Endodermal cell (in vitro differentiated cells): Measurements from ENCODE around the gene KIF17. TPM values are rescaled to one million over a fixed set of nuclear protein-coding genes. Genes with fewer than 3 reads are reported as not detected.
A peak's percentile ranks its signal among the peaks of the same experiment; 100 is the strongest.

Experiments used
- DNase-seq: peaks from one replicate; pipeline ENCODE4 v3.0.0-alpha.2; 2017
- H3K27ac ChIP-seq: 2 replicates; pipeline ENCODE4 v1.5.1; 2013; ENCODE audit warnings: mild to moderate bottlenecking, low read depth, low read length, moderate library complexity
- H3K27me3 ChIP-seq: 2 replicates; pipeline ENCODE4 v1.6.1; 2013; ENCODE audit warnings: mild to moderate bottlenecking, low read length, moderate library complexity; ENCODE audit not compliant: insufficient read depth, control insufficient read depth, poor library complexity, severe bottlenecking
- H3K36me3 ChIP-seq: 2 replicates; pipeline ENCODE4 v1.7.0; 2013; ENCODE audit warnings: mild to moderate bottlenecking, low read length, moderate library complexity; ENCODE audit not compliant: control insufficient read depth, insufficient read depth
- H3K4me1 ChIP-seq: one replicate; pipeline ENCODE4 v1.7.0; 2013; ENCODE audit warnings: low read length; ENCODE audit not compliant: control insufficient read depth, insufficient read depth
- H3K4me3 ChIP-seq: 2 replicates; pipeline ENCODE4 v1.5.1; 2013; ENCODE audit warnings: mild to moderate bottlenecking, low read length, moderate library complexity
- H3K9ac ChIP-seq: 2 replicates; pipeline ENCODE4 v1.6.1; 2013; ENCODE audit warnings: mild to moderate bottlenecking, low read length, moderate library complexity; ENCODE audit not compliant: poor library complexity, severe bottlenecking; ENCODE audit errors: extremely low read depth
- H3K9me3 ChIP-seq: 2 replicates; pipeline ENCODE4 v1.6.1; 2013; ENCODE audit warnings: mild to moderate bottlenecking, low read length, moderate library complexity; ENCODE audit not compliant: control insufficient read depth
- H3K27ac Mint-ChIP-seq: 2 replicates; pipeline ENCODE4 v1.8.0; 2020; ENCODE audit warnings: mixed read lengths
- H3K27me3 Mint-ChIP-seq: 2 replicates; pipeline ENCODE4 v1.8.0; 2021; ENCODE audit warnings: mild to moderate bottlenecking, mixed read lengths; ENCODE audit not compliant: insufficient read depth
- H3K36me3 Mint-ChIP-seq: 2 replicates; pipeline ENCODE4 v1.8.0; 2020; ENCODE audit warnings: low read depth, mixed read lengths
- H3K4me1 Mint-ChIP-seq: 2 replicates; pipeline ENCODE4 v1.8.0; 2020; ENCODE audit warnings: mixed read lengths
- H3K4me3 Mint-ChIP-seq: 2 replicates; pipeline ENCODE4 v1.8.0; 2020; ENCODE audit warnings: mild to moderate bottlenecking, moderate library complexity, mixed read lengths
- H3K9me3 Mint-ChIP-seq: 2 replicates; pipeline ENCODE4 v1.8.0; 2020; ENCODE audit warnings: mild to moderate bottlenecking, mixed read lengths
- CTCF ChIP-seq: fragments of 200-600 bp; sonication (generic); conservative IDR thresholded peaks from 2 replicates; pipeline ENCODE4 v1.5.0; 2021; ENCODE audit warnings: antibody characterized with exemption, mild to moderate bottlenecking
- WGBS, 2 experiments: methylation state at CpG; one replicate each; pipeline versions ENCODE4 v1.1.5 to v1.1.7; 2013; ENCODE audit warnings: missing lambda C conversion rate in 2 of 2, mixed read lengths in 1 of 2; ENCODE audit not compliant: insufficient coverage in 1 of 2, insufficient read length in 1 of 2; 5-methylcytosine and 5-hydroxymethylcytosine counted together
- total RNA-seq, 2 donors: library from RNA; stranded (reverse); fragmentation: NEBNext Ultra II Directional in 1 of 2; extraction: Animal tissue kit (Norgen Biotek cat#: 25700) in 1 of 2; gene quantifications; 2 replicates in 1 of 2; 3 replicates in 1 of 2; pipeline ENCODE4 v1.2.1, GENCODE V29; 2021

KIF17 gene
- total RNA-seq, 2 donors from 2014 or later = 4.2 to 8.0 TPM

- no peak for TF ChIP-seq CTCF
- Mint-ChIP-seq H3K4me3 (no peak overlapping the region), H3K36me3 (peaks cover 69% of the 10 kb centered on the region), H3K9me3 (no peaks in the 10 kb centered on the region), H3K27ac (no peak overlapping the region), H3K4me1 (peaks cover 17% of the 10 kb centered on the region), H3K27me3 (no peaks in the 10 kb centered on the region)
- Histone ChIP-seq H3K4me3 (no peak overlapping the region), H3K36me3 (peaks cover 72% of the 10 kb centered on the region), H3K4me1 (no peaks in the 10 kb centered on the region), H3K9ac (no peak overlapping the region), H3K27me3 (no peaks in the 10 kb centered on the region), H3K9me3 (no peaks in the 10 kb centered on the region), H3K27ac (no peak overlapping the region)
- 95% methylated on average over 11 to 12 of the region's 12 CpGs for WGBS, 2 experiments
- DNase-seq = peak; percentile 21
Measured at GRCh38 chr1:20657024-20657423, 60.8 kb downstream of the KIF17 start.

- peak; percentile 82 for DNase-seq
- Histone ChIP-seq H3K9ac (no peak overlapping the region), H3K4me3 (no peak overlapping the region), H3K27ac (no peak overlapping the region), H3K9me3 (no peaks in the 10 kb centered on the region), H3K4me1 (no peaks in the 10 kb centered on the region), H3K36me3 (peaks cover 80% of the 10 kb centered on the region), H3K27me3 (no peaks in the 10 kb centered on the region)
- Mint-ChIP-seq H3K4me1 (peaks cover under 1% of the 10 kb centered on the region), H3K27me3 (no peaks in the 10 kb centered on the region), H3K36me3 (peaks cover 85% of the 10 kb centered on the region), H3K4me3 (no peak overlapping the region), H3K9me3 (no peaks in the 10 kb centered on the region), H3K27ac (peak overlapping the region; percentile 33)
- WGBS, 2 experiments = 83 to 90% methylated on average over 7 to 20 of the region's 20 CpGs
- TF ChIP-seq CTCF = peak; percentile 62
Measured at GRCh38 chr1:20654104-20654690, 63.6 kb downstream of the KIF17 start.

- Mint-ChIP-seq H3K27ac (no peak overlapping the region), H3K4me3 (no peak overlapping the region), H3K27me3 (no peaks in the 10 kb centered on the region), H3K36me3 (peaks cover 87% of the 10 kb centered on the region), H3K4me1 (no peaks in the 10 kb centered on the region), H3K9me3 (no peaks in the 10 kb centered on the region)
- no peak overlapping the region for H3K9ac ChIP-seq
- H3K4me1 ChIP-seq = no peaks in the 10 kb centered on the region
- H3K36me3 ChIP-seq = peaks cover 70% of the 10 kb centered on the region
- no peak for TF ChIP-seq CTCF
- no peaks in the 10 kb centered on the region for H3K9me3 ChIP-seq
- no peak for DNase-seq
- 90 to 95% methylated on average over 7 to 15 of the region's 15 CpGs for WGBS, 2 experiments
- H3K27ac ChIP-seq = no peak overlapping the region
- H3K27me3 ChIP-seq = no peaks in the 10 kb centered on the region
- H3K4me3 ChIP-seq = no peak overlapping the region
Measured at GRCh38 chr1:20652300-20652699, 65.5 kb downstream of the KIF17 start.
